HG03097 (cell line): Measurements from ENCODE around the gene CTNNAL1.
"Not testable (repeated sequence)": the region's sequence is repeated elsewhere in the genome, so short reads cannot be mapped to it uniquely, and the experiment has no call there.

Source experiments
- ATAC-seq: cut with Tn5 transposase; IDR thresholded peaks from one replicate; pipeline ENCODE4 v1.9.1; 2021; ENCODE audit not compliant: unreplicated experiment, low FRiP score

The CTNNAL1 gene

GRCh38 chr9:108937561-108938305, 75.6 kb downstream of the CTNNAL1 start:
- no peak for ATAC-seq

GRCh38 chr9:108934323-108934893, 78.9 kb downstream of the CTNNAL1 start, which contains the start of gene ABITRAM:
Gene ABITRAM, plus strand, starts transcription at chr9:108934400. Its CDS starts 87 bp downstream, at chr9:108934487.
- peak; percentile 63 for ATAC-seq

GRCh38 chr9:108933718-108934322, 79.5 kb downstream of the CTNNAL1 start, which contains the start of gene ELP1:
Gene ELP1, minus strand, starts transcription at chr9:108934124. Its CDS starts 2,978 bp downstream, at chr9:108931146.
- peak; percentile 90 for ATAC-seq

- ATAC-seq: no peak
Measured at GRCh38 chr9:108933231-108933717, 80.0 kb downstream of the CTNNAL1 start.

GRCh38 chr9:108928386-108928785, 84.9 kb downstream of the CTNNAL1 start:
- ATAC-seq: no peak

- ATAC-seq: no peak
Measured at GRCh38 chr9:108924466-108924865, 88.8 kb downstream of the CTNNAL1 start.

GRCh38 chr9:108921200-108921599, 92.1 kb downstream of the CTNNAL1 start:
- no peak for ATAC-seq

- not testable (repeated sequence) for ATAC-seq
Measured at GRCh38 chr9:108920401-108920800, 92.9 kb downstream of the CTNNAL1 start.

- ATAC-seq: no peak
Measured at GRCh38 chr9:108919517-108919916, 93.8 kb downstream of the CTNNAL1 start.

GRCh38 chr9:108913391-108913790, 99.9 kb downstream of the CTNNAL1 start:
- no peak for ATAC-seq

GRCh38 chr9:108911820-108912219, 101.5 kb downstream of the CTNNAL1 start:
- no peak for ATAC-seq

GRCh38 chr9:108910914-108911313, 102.4 kb downstream of the CTNNAL1 start:
- ATAC-seq: no peak

- no peak for ATAC-seq
Measured at GRCh38 chr9:108910402-108910801, 102.9 kb downstream of the CTNNAL1 start.

GRCh38 chr9:108905494-108905893, 107.8 kb downstream of the CTNNAL1 start:
- no peak for ATAC-seq

GRCh38 chr9:108904161-108904560, 109.1 kb downstream of the CTNNAL1 start:
- no peak for ATAC-seq

GRCh38 chr9:108903420-108904103, 109.7 kb downstream of the CTNNAL1 start:
- no peak for ATAC-seq

GRCh38 chr9:108900176-108900575, 113.1 kb downstream of the CTNNAL1 start:
- no peak for ATAC-seq

- ATAC-seq: not testable (repeated sequence)
Measured at GRCh38 chr9:108899023-108899695, 114.1 kb downstream of the CTNNAL1 start.

- ATAC-seq: no peak
Measured at GRCh38 chr9:108897324-108898096, 115.8 kb downstream of the CTNNAL1 start.
